PC-3 (cell line): Measurements from ENCODE around the gene RUVBL2.

Experiments
- CTCF ChIP-seq: fragments of 300-600 bp; sonication (generic); conservative IDR thresholded peaks from 2 replicates; pipeline ENCODE4 v1.5.1; 2017; ENCODE audit warnings: antibody characterized with exemption, low read depth, mild to moderate bottlenecking, low read length
- EZH2 ChIP-seq: fragments of 300-600 bp; sonication (generic); IDR thresholded peaks from one replicate; pipeline ENCODE4 v1.6.1; 2017; ENCODE audit warnings: antibody characterized with exemption, mild to moderate bottlenecking, low read length; ENCODE audit not compliant: unreplicated experiment

GRCh38 chr19:49010453-49010852 lies 16.8 kb downstream of the RUVBL2 start:
- no peak for TF ChIP-seq CTCF
- TF ChIP-seq EZH2 = no peak
